ENCODE data around the gene GAN.

DNA sequence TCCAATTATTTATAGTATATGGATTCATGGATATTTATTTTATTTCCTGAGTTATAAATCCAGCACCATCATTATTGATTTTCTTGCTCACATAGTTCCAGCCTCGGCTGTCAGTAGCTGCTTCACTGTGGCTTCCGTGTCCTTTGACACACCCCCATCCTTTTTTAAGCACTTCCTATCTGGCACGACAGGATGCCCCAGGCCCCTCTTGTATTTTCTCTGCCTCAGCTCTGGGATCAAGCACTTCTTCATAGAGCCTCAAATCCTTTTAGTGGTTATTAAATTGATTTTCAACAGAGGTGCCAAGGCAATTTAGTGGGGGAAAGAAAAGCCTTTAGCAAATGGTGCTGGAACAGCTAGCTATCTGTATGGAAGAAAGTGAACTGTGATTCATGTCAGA is 59.8 kb downstream of the GAN start:
- TF ChIP-seq ZNF514 (tag by site-specific recombination; IDR thresholded peaks at IDR 0.05): no peak
- TF ChIP-seq, protein P1, sequence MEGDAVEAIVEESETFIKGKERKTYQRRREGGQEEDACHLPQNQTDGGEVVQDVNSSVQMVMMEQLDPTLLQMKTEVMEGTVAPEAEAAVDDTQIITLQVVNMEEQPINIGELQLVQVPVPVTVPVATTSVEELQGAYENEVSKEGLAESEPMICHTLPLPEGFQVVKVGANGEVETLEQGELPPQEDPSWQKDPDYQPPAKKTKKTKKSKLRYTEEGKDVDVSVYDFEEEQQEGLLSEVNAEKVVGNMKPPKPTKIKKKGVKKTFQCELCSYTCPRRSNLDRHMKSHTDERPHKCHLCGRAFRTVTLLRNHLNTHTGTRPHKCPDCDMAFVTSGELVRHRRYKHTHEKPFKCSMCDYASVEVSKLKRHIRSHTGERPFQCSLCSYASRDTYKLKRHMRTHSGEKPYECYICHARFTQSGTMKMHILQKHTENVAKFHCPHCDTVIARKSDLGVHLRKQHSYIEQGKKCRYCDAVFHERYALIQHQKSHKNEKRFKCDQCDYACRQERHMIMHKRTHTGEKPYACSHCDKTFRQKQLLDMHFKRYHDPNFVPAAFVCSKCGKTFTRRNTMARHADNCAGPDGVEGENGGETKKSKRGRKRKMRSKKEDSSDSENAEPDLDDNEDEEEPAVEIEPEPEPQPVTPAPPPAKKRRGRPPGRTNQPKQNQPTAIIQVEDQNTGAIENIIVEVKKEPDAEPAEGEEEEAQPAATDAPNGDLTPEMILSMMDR (tag by site-specific recombination; IDR thresholded peaks at IDR 0.05): no peak
- no peak for TF ChIP-seq MEIS1 (CRISPR knock-in tag; IDR thresholded peaks at IDR 0.05; ENCODE audit: borderline replicate concordance)
- TF ChIP-seq ZNF140 (tag by site-specific recombination; IDR thresholded peaks at IDR 0.05): no peak
